Parathyroid adenoma (tissue), 2 donors: ENCODE measurements around the gene CNNM3.

Experiments
- H2AFZ ChIP-seq: fragments of 300-600 bp; sonication (generic); one replicate; pipeline ENCODE4 v1.7.0; 2017; ENCODE audit warnings: antibody characterized with exemption, mild to moderate bottlenecking
- H3K27ac ChIP-seq: fragments of 300-600 bp; sonication (generic); one replicate; pipeline ENCODE4 v1.7.0; 2017
- H3K27me3 ChIP-seq: fragments of 300-600 bp; sonication (generic); one replicate; pipeline ENCODE4 v1.7.0; 2017; ENCODE audit warnings: low read length; ENCODE audit not compliant: control insufficient read depth, insufficient read depth
- H3K36me3 ChIP-seq: fragments of 300-600 bp; sonication (generic); one replicate; pipeline ENCODE4 v1.7.0; 2017; ENCODE audit warnings: low read length; ENCODE audit not compliant: control insufficient read depth, insufficient read depth
- H3K4me1 ChIP-seq: fragments of 300-600 bp; sonication (generic); one replicate; pipeline ENCODE4 v1.7.0; 2017; ENCODE audit warnings: control low read depth
- H3K4me2 ChIP-seq: fragments of 300-600 bp; sonication (generic); one replicate; pipeline ENCODE4 v1.7.0; 2017; ENCODE audit warnings: low read length
- H3K4me3 ChIP-seq: fragments of 300-600 bp; sonication (generic); one replicate; pipeline ENCODE4 v1.7.0; 2017; ENCODE audit warnings: low read depth, low read length
- H3K79me2 ChIP-seq: fragments of 300-600 bp; sonication (generic); one replicate; pipeline ENCODE4 v1.7.0; 2017; ENCODE audit warnings: control low read depth
- H3K9ac ChIP-seq: fragments of 300-600 bp; sonication (generic); one replicate; pipeline ENCODE4 v1.7.0; 2017; ENCODE audit warnings: mild to moderate bottlenecking
- H3K9me3 ChIP-seq: fragments of 300-600 bp; sonication (generic); one replicate; pipeline ENCODE4 v1.7.0; 2017; ENCODE audit warnings: low read length; ENCODE audit not compliant: control insufficient read depth
- TF ChIP-seq, protein P1 (sequence below): fragments of 300-600 bp; sonication (generic); IDR thresholded peaks from one replicate; pipeline ENCODE4 v1.7.0; 2017; ENCODE audit warnings: antibody characterized with exemption, mild to moderate bottlenecking
- donor health status: primary hyperparathyroidism.

CNNM3 gene

DNA sequence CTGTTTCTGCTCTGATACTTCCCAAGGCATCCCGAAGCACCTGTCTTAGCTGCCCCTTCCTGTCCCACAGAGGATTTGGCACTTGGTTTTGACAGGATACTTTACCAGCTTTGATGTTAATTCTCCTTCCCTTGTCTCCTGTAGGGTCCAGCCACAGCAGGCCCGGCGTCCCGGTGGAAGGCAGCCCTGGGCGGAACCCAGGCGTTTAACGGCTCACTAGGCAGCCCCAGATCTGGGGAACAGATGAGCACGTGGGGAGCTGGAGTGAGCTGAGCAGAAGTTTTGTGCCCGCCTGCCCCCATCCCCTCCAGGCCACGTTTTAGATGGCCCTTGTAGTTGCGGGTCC lies 16.3 kb downstream of the CNNM3 start:
- H3K4me2 ChIP-seq, result no peak overlapping the region
- no peak overlapping the region for H3K4me3 ChIP-seq
- H3K4me1 ChIP-seq, result peaks cover 15% of the 10 kb centered on the region
- H3K9ac ChIP-seq, result no peak overlapping the region
- peak overlapping the region; percentile 90 for H3K27ac ChIP-seq
- H3K79me2 ChIP-seq, result no peaks in the 10 kb centered on the region
- no peaks in the 10 kb centered on the region for H3K27me3 ChIP-seq
- no peaks in the 10 kb centered on the region for H3K9me3 ChIP-seq
- TF ChIP-seq, protein P1, sequence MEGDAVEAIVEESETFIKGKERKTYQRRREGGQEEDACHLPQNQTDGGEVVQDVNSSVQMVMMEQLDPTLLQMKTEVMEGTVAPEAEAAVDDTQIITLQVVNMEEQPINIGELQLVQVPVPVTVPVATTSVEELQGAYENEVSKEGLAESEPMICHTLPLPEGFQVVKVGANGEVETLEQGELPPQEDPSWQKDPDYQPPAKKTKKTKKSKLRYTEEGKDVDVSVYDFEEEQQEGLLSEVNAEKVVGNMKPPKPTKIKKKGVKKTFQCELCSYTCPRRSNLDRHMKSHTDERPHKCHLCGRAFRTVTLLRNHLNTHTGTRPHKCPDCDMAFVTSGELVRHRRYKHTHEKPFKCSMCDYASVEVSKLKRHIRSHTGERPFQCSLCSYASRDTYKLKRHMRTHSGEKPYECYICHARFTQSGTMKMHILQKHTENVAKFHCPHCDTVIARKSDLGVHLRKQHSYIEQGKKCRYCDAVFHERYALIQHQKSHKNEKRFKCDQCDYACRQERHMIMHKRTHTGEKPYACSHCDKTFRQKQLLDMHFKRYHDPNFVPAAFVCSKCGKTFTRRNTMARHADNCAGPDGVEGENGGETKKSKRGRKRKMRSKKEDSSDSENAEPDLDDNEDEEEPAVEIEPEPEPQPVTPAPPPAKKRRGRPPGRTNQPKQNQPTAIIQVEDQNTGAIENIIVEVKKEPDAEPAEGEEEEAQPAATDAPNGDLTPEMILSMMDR, result no peak
- no peaks in the 10 kb centered on the region for H3K36me3 ChIP-seq
- peak overlapping the region; percentile 81 for H2AFZ ChIP-seq

- H3K4me1 ChIP-seq, result peaks cover 15% of the 10 kb centered on the region
- H3K79me2 ChIP-seq, result no peaks in the 10 kb centered on the region
- peak overlapping the region; percentile 81 for H2AFZ ChIP-seq
- H3K36me3 ChIP-seq, result no peaks in the 10 kb centered on the region
- H3K4me3 ChIP-seq, result no peak overlapping the region
- no peak overlapping the region for H3K9ac ChIP-seq
- H3K27ac ChIP-seq, result peak overlapping the region; percentile 90
- peak overlapping the region; percentile 26 for H3K4me2 ChIP-seq
- TF ChIP-seq, protein P1, result no peak
- H3K9me3 ChIP-seq, result no peaks in the 10 kb centered on the region
- H3K27me3 ChIP-seq, result no peaks in the 10 kb centered on the region
Measured at GRCh38 chr2:96832754-96833507, 16.9 kb downstream of the CNNM3 start.

DNA sequence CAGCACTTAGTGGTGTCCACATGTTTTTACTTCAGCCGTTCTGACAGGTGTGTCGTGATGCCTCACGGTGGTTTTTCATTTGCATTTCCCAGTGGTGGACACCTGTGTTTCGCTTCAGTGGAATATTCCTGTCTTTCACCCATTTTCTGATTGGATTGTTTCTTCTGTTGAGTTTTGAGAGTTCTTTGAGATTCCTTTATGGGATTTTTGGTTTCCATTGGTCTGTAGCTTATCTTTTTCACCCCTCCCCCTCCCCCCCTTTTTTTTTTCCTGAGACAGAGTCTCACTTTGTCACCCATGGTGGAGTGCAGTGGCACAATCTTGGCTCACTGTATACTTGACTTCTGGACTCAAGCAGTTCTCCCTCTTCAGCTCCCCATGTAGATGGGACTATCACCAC lies 19.8 kb downstream of the CNNM3 start:
- no peaks in the 10 kb centered on the region for H3K9me3 ChIP-seq
- H3K4me1 ChIP-seq, result peaks cover 27% of the 10 kb centered on the region
- H3K9ac ChIP-seq, result no peak overlapping the region
- H3K4me3 ChIP-seq, result no peak overlapping the region
- H3K4me2 ChIP-seq, result no peak overlapping the region
- TF ChIP-seq, protein P1, result no peak
- no peaks in the 10 kb centered on the region for H3K79me2 ChIP-seq
- H3K36me3 ChIP-seq, result no peaks in the 10 kb centered on the region
- H2AFZ ChIP-seq, result no peak overlapping the region
- H3K27ac ChIP-seq, result no peak overlapping the region
- no peaks in the 10 kb centered on the region for H3K27me3 ChIP-seq

DNA sequence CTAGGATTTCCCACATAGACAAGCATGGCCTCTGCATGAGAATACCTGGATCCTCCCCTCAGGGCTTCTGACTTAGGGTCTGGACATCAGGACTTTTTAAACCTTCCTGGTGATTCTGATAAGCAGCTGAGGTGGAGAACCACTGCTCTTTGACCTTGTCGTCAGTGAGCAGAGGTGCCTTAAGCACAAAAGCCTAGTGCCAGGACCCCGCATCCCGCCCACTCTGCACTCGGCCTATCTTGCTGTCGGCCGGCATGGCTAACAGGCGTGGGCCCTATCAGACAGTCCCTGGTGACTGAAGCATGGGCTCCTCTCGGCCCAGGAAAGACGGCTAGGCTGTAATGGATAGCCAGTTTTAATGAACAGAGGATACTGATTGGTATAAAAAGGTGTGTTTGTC lies 21.5 kb downstream of the CNNM3 start:
- Histone ChIP-seq H3K9ac (no peak overlapping the region), H3K4me3 (no peak overlapping the region), H3K36me3 (no peaks in the 10 kb centered on the region), H2AFZ (no peak overlapping the region), H3K4me2 (no peak overlapping the region), H3K9me3 (no peaks in the 10 kb centered on the region), H3K79me2 (no peaks in the 10 kb centered on the region), H3K27ac (no peak overlapping the region), H3K27me3 (no peaks in the 10 kb centered on the region), H3K4me1 (peaks cover 25% of the 10 kb centered on the region)
- TF ChIP-seq, protein P1, result no peak
